HepG2 (cell line): ENCODE data around the gene RAB15. TPM values are rescaled to one million over a fixed set of nuclear protein-coding genes. Genes with fewer than 3 reads are reported as not detected.

Source experiments
- ARNTL ChIP-seq: sonication (generic); formaldehyde crosslinking; IDR thresholded peaks from 2 replicates; pipeline ENCODE4 v1.4.0; 2020; ENCODE audit warnings: mild to moderate bottlenecking, missing genetic modification reagents
- BRF2 ChIP-seq: sonication (generic); formaldehyde crosslinking; IDR thresholded peaks from 2 replicates; pipeline ENCODE4 v1.8.1; 2022; ENCODE audit warnings: mild to moderate bottlenecking, missing genetic modification reagents
- CBFB ChIP-seq: sonication (generic); formaldehyde crosslinking; IDR thresholded peaks from 2 replicates; pipeline ENCODE4 v1.4.0; 2020; ENCODE audit warnings: missing genetic modification reagents
- DZIP1 ChIP-seq: sonication (generic); formaldehyde crosslinking; IDR thresholded peaks from 2 replicates; pipeline ENCODE4 v1.5.0; 2020; ENCODE audit warnings: mild to moderate bottlenecking, missing genetic modification reagents
- FOXJ3 ChIP-seq: sonication (generic); formaldehyde crosslinking; IDR thresholded peaks from 2 replicates; pipeline ENCODE4 v1.4.0; 2020; ENCODE audit warnings: missing genetic modification reagents, mild to moderate bottlenecking, borderline replicate concordance
- MED8 ChIP-seq: sonication (generic); formaldehyde crosslinking; IDR thresholded peaks from 2 replicates; pipeline ENCODE4 v1.8.1; 2023; ENCODE audit warnings: mild to moderate bottlenecking, missing genetic modification reagents; ENCODE audit not compliant: insufficient replicate concordance
- NFKB2 ChIP-seq: sonication (generic); formaldehyde crosslinking; IDR thresholded peaks from 2 replicates; pipeline ENCODE4 v1.4.0; 2020; ENCODE audit warnings: missing genetic modification reagents, borderline replicate concordance
- PHF21A ChIP-seq: sonication (generic); formaldehyde crosslinking; IDR thresholded peaks from 2 replicates; pipeline ENCODE4 v1.5.0; 2020; ENCODE audit warnings: mild to moderate bottlenecking, missing genetic modification reagents
- SAFB2 ChIP-seq: sonication (generic); formaldehyde crosslinking; IDR thresholded peaks from 2 replicates; pipeline ENCODE4 v1.5.1; 2020; ENCODE audit warnings: missing genetic modification reagents, low read depth, mild to moderate bottlenecking, borderline replicate concordance
- SIN3A ChIP-seq: IDR thresholded peaks from 2 replicates; pipeline ENCODE4 v1.6.1; 2011; ENCODE audit warnings: low read depth, mild to moderate bottlenecking, control low read depth, low read length, borderline replicate concordance
- STAG1 ChIP-seq: sonication (generic); formaldehyde crosslinking; IDR thresholded peaks from 2 replicates; pipeline ENCODE4 v1.4.0; 2020; ENCODE audit warnings: missing genetic modification reagents
- ZBTB43 ChIP-seq: sonication (generic); formaldehyde crosslinking; conservative IDR thresholded peaks from 2 replicates; pipeline ENCODE4 v1.4.0; 2020; ENCODE audit warnings: missing genetic modification reagents
- ZEB1 ChIP-seq: IDR thresholded peaks from 2 replicates; pipeline ENCODE4 v1.6.1; 2012; ENCODE audit warnings: mild to moderate bottlenecking, low read depth, inconsistent platforms; ENCODE audit not compliant: insufficient replicate concordance
- ZNF124 ChIP-seq: sonication (generic); formaldehyde crosslinking; IDR thresholded peaks from 2 replicates; pipeline ENCODE4 v1.4.0; 2020; ENCODE audit warnings: missing genetic modification reagents
- ZNF333 ChIP-seq: sonication (generic); formaldehyde crosslinking; IDR thresholded peaks from 2 replicates; pipeline ENCODE4 v1.4.0; 2020; ENCODE audit warnings: mild to moderate bottlenecking, missing genetic modification reagents, borderline replicate concordance
- ZNF550 ChIP-seq: sonication (generic); formaldehyde crosslinking; IDR thresholded peaks from 2 replicates; pipeline ENCODE4 v1.4.0; 2020; ENCODE audit warnings: mild to moderate bottlenecking, missing genetic modification reagents, borderline replicate concordance
- ZNF556 ChIP-seq: sonication (generic); formaldehyde crosslinking; IDR thresholded peaks from 2 replicates; pipeline ENCODE4 v1.4.0; 2020; ENCODE audit warnings: mild to moderate bottlenecking, missing genetic modification reagents, borderline replicate concordance
- ZNF704 ChIP-seq: sonication (generic); formaldehyde crosslinking; IDR thresholded peaks from 2 replicates; pipeline ENCODE4 v1.8.1; 2023; ENCODE audit warnings: mild to moderate bottlenecking, inconsistent platforms, moderate library complexity, missing genetic modification reagents, borderline replicate concordance
- ZNF788 ChIP-seq: sonication (generic); formaldehyde crosslinking; IDR thresholded peaks from 2 replicates; pipeline ENCODE4 v1.5.0; 2020; ENCODE audit warnings: mild to moderate bottlenecking, missing genetic modification reagents, borderline replicate concordance
- ZSCAN12 ChIP-seq: sonication (generic); formaldehyde crosslinking; IDR thresholded peaks from 2 replicates; pipeline ENCODE4 v1.9.0; 2021; ENCODE audit warnings: mild to moderate bottlenecking, missing genetic modification reagents
- polyA plus RNA-seq, 8 experiments: library from polyadenylated mRNA; depleted of rRNA in 3 of 8; stranded (reverse) in 7 of 8; unstranded in 1 of 8; fragments of >200 nt; fragmentation: Illumina TruSeq in 4 of 8; extraction: Trizol in 4 of 8; gene quantifications; 2 replicates each; pipeline versions ENCODE4 v1.2.1 to v1.2.3, GENCODE V29; 2011 to 2016; ENCODE audit warnings: low read depth in 4 of 8, missing spikeins in 1 of 8, mixed read lengths in 1 of 8; ENCODE audit not compliant: insufficient read depth in 1 of 8
- total RNA-seq, 5 experiments: library from RNA; depleted of rRNA; stranded (reverse); fragments of >200 nt; fragmentation: Illumina TruSeq; extraction: Trizol; gene quantifications; 2 replicates each; pipeline ENCODE4 v1.2.3, GENCODE V29; 2016; ENCODE audit warnings: low read depth in 1 of 5
- TF ChIP-seq, protein P1 (sequence below): sonication (generic); formaldehyde crosslinking; IDR thresholded peaks from 2 replicates; pipeline ENCODE4 v1.4.0; 2020; ENCODE audit warnings: mild to moderate bottlenecking, missing genetic modification reagents

Gene RAB15
- total and polyA plus RNA-seq, 2 of the 13 experiments (the other 11 are each of a cell fraction or from before 2014, with no cell fraction given) = 7.4 to 18.5 TPM

GRCh38 chr14:64914237-64915028 lies 57.7 kb downstream of the RAB15 start, which contains the start of gene CHURC1 (continued):
- TF ChIP-seq BRF2 (CRISPR knock-in tag) (no peak), ZBTB43 (CRISPR knock-in tag) (0 out of 2 replicates have a peak, but pooled peaks have one; percentile 53), PHF21A (CRISPR knock-in tag) (peak; percentile 24; the same call in 1 of the 2 replicates), STAG1 (CRISPR knock-in tag) (no peak), DZIP1 (CRISPR knock-in tag) (peak; percentile 82; the same call in 1 of the 2 replicates), CBFB (0 out of 2 replicates have a peak, but pooled peaks have one; percentile 32), MED8 (peak; percentile 38), FOXJ3 (CRISPR knock-in tag) (peak; percentile 30; the same call in 1 of the 2 replicates), ZNF550 (no peak), SIN3A (peak; percentile 94; the same call in 1 of the 2 replicates), ZSCAN12 (CRISPR knock-in tag) (no peak), ZNF704 (CRISPR knock-in tag) (no peak), ZNF788 (CRISPR knock-in tag) (peak; percentile 62; the same call in 1 of the 2 replicates), ZNF556 (CRISPR knock-in tag) (peak; percentile 80; the same call in 1 of the 2 replicates), SAFB2 (CRISPR knock-in tag) (0 out of 2 replicates have a peak, but pooled peaks have one; percentile 73), ZNF333 (CRISPR knock-in tag) (peak; percentile 62; the same call in 1 of the 2 replicates), ARNTL (CRISPR knock-in tag) (no peak), ZNF124 (CRISPR knock-in tag) (no peak), ZEB1 (no peak), NFKB2 (CRISPR knock-in tag) (peak; percentile 76)
- TF ChIP-seq, protein P1, sequence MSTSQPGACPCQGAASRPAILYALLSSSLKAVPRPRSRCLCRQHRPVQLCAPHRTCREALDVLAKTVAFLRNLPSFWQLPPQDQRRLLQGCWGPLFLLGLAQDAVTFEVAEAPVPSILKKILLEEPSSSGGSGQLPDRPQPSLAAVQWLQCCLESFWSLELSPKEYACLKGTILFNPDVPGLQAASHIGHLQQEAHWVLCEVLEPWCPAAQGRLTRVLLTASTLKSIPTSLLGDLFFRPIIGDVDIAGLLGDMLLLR (CRISPR knock-in tag) = no peak
